Trophoblast cell (in vitro differentiated cells and primary cell): ENCODE data around the gene NAP1L5.

Experiments used
- DNase-seq, 2 donors: peaks; one replicate each; pipeline ENCODE4 v3.0.0-alpha.2; 2016
- H2AFZ ChIP-seq: 2 replicates; pipeline ENCODE4 v1.6.1; 2013; ENCODE audit warnings: low read length, moderate library complexity, mild to moderate bottlenecking; ENCODE audit not compliant: insufficient read depth, poor library complexity
- H2AK5ac ChIP-seq: 2 replicates; pipeline ENCODE4 v1.6.1; 2013; ENCODE audit warnings: mild to moderate bottlenecking, low read length
- H2BK120ac ChIP-seq: 2 replicates; pipeline ENCODE4 v1.6.1; 2013; ENCODE audit warnings: low read length, mild to moderate bottlenecking, moderate library complexity; ENCODE audit not compliant: insufficient read depth, poor library complexity
- H2BK12ac ChIP-seq: 2 replicates; pipeline ENCODE4 v1.6.1; 2013; ENCODE audit warnings: mild to moderate bottlenecking, low read length, moderate library complexity
- H2BK5ac ChIP-seq: 2 replicates; pipeline ENCODE4 v1.6.1; 2013; ENCODE audit warnings: low read length, low read depth, moderate library complexity, mild to moderate bottlenecking; ENCODE audit not compliant: poor library complexity
- H3K14ac ChIP-seq: 2 replicates; pipeline ENCODE4 v1.6.1; 2013; ENCODE audit warnings: mild to moderate bottlenecking, low read length
- H3K18ac ChIP-seq: 2 replicates; pipeline ENCODE4 v1.6.1; 2013; ENCODE audit warnings: mild to moderate bottlenecking, low read length
- H3K23ac ChIP-seq: 2 replicates; pipeline ENCODE4 v1.6.1; 2013; ENCODE audit warnings: low read length
- H3K27ac ChIP-seq: 2 replicates; pipeline ENCODE4 v1.5.1; 2013; ENCODE audit warnings: low read depth, mild to moderate bottlenecking, inconsistent platforms, low read length, moderate library complexity
- H3K27me3 ChIP-seq: 2 replicates; pipeline ENCODE4 v1.6.1; 2013; ENCODE audit warnings: inconsistent platforms, mild to moderate bottlenecking, low read length, moderate library complexity; ENCODE audit not compliant: insufficient read depth
- H3K36me3 ChIP-seq, 2 experiments: 1 replicate in 1 of 2; 2 replicates in 1 of 2; pipeline ENCODE4 v1.6.1; 2013; ENCODE audit warnings: low read length in 2 of 2, mild to moderate bottlenecking in 2 of 2, moderate library complexity in 1 of 2; ENCODE audit not compliant: insufficient read depth in 2 of 2, control insufficient read depth in 1 of 2
- H3K4ac ChIP-seq: 2 replicates; pipeline ENCODE4 v1.6.1; 2013; ENCODE audit warnings: low read depth, mild to moderate bottlenecking, low read length, moderate library complexity
- H3K4me1 ChIP-seq, 2 experiments: 1 replicate in 1 of 2; 2 replicates in 1 of 2; pipeline ENCODE4 v1.6.1; 2013; ENCODE audit warnings: low read length in 2 of 2, mild to moderate bottlenecking in 2 of 2, moderate library complexity in 1 of 2; ENCODE audit not compliant: insufficient read depth in 2 of 2, control insufficient read depth in 1 of 2
- H3K4me2 ChIP-seq: 2 replicates; pipeline ENCODE4 v1.6.1; 2013; ENCODE audit warnings: inconsistent platforms, mild to moderate bottlenecking, low read length, moderate library complexity
- H3K4me3 ChIP-seq: 2 replicates; pipeline ENCODE4 v1.5.1; 2013; ENCODE audit warnings: mild to moderate bottlenecking, low read depth, low read length, inconsistent platforms
- H3K79me1 ChIP-seq: one replicate; pipeline ENCODE4 v1.6.1; 2013; ENCODE audit warnings: low read length
- H3K79me2 ChIP-seq: 2 replicates; pipeline ENCODE4 v1.6.1; 2013; ENCODE audit warnings: low read length, mild to moderate bottlenecking; ENCODE audit not compliant: control insufficient read depth, insufficient read depth, poor library complexity
- H3K9ac ChIP-seq: 2 replicates; pipeline ENCODE4 v1.6.1; 2013; ENCODE audit warnings: mild to moderate bottlenecking, low read length
- H3K9me3 ChIP-seq: 2 replicates; pipeline ENCODE4 v1.6.1; 2013; ENCODE audit warnings: low read depth, mild to moderate bottlenecking, control low read depth, inconsistent platforms, low read length; ENCODE audit not compliant: insufficient read depth
- H4K12ac ChIP-seq: 2 replicates; pipeline ENCODE4 v1.6.1; 2013; ENCODE audit warnings: low read depth, mild to moderate bottlenecking, low read length, moderate library complexity
- H4K8ac ChIP-seq: 2 replicates; pipeline ENCODE4 v1.6.1; 2013; ENCODE audit warnings: low read depth, mild to moderate bottlenecking, low read length, moderate library complexity
- H4K91ac ChIP-seq: one replicate; pipeline ENCODE4 v1.6.1; 2013; ENCODE audit warnings: low read depth, mild to moderate bottlenecking, low read length, moderate library complexity
- WGBS: extraction: QIAGEN DNeasy Blood & Tissue Kit; methylation state at CpG from one replicate; pipeline ENCODE4 v1.1.7; 2013; ENCODE audit warnings: missing lambda C conversion rate; ENCODE audit not compliant: insufficient read length, insufficient coverage; ENCODE audit errors: extremely low coverage; 5-methylcytosine and 5-hydroxymethylcytosine counted together

NAP1L5 gene

DNA sequence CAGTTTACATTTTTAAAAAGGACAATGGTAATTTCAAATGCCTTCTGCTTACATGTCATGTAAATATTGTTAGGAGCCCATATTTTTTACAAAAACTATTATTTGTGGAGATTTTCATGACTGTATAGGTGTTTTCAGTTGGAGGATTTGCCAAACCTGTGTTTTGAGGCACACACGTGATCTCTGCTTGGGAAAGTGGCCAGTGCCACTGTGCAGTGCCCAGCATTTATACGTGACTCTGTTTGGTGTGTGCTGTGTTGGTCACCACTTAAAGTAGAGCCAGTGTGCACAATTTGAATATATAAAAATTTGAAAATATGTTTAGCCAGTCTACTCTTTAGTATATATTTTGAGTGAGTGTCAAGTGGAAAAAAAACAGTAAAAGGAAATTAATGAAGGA, 26.8 kb upstream of the NAP1L5 start:
- H4K8ac ChIP-seq: no peak overlapping the region
- no peaks in the 10 kb centered on the region for H3K9me3 ChIP-seq
- no peak overlapping the region for H3K23ac ChIP-seq
- H3K79me2 ChIP-seq: no peaks in the 10 kb centered on the region
- H3K9ac ChIP-seq: no peak overlapping the region
- no peaks in the 10 kb centered on the region for H3K27me3 ChIP-seq
- no peak overlapping the region for H2BK120ac ChIP-seq
- H3K79me1 ChIP-seq: no peaks in the 10 kb centered on the region
- H3K14ac ChIP-seq: no peak overlapping the region
- no CpG with 5 or more reads among the region's 2 CpGs for WGBS
- no peak overlapping the region for H2BK5ac ChIP-seq
- H3K18ac ChIP-seq: no peak overlapping the region
- no peak overlapping the region for H2AK5ac ChIP-seq
- H3K4ac ChIP-seq: no peak overlapping the region
- H4K12ac ChIP-seq: no peak overlapping the region
- no peak for DNase-seq
- peaks cover 5 to 9% of the 10 kb centered on the region in 2 experiments for H3K36me3 ChIP-seq
- no peak overlapping the region for H3K4me3 ChIP-seq
- H3K4me1 ChIP-seq: no peaks in the 10 kb centered on the region
- H3K4me2 ChIP-seq: no peak overlapping the region
- H3K27ac ChIP-seq: no peak overlapping the region
- no peak overlapping the region for H2AFZ ChIP-seq
- H4K91ac ChIP-seq: no peak overlapping the region
- H2BK12ac ChIP-seq: no peak overlapping the region

DNA sequence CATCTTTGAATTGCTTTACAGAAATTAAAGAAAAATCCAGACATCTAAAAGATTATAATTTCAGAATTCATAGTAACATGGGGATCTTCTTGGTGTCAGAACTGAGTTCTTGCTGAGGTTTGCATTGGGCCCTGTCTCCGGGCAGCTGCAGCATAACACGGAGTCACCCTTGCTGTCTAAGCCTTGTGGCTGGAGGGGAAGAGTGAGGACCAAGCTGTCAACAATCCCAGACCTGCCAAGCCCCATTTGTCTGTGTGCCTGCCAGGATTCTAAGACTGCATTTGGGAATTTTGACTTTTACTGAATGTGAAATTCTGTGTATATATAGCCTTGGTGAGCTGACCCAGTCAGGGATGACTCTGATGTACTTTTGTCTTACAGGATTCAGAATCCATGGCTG, 25.2 kb upstream of the NAP1L5 start:
- Histone ChIP-seq H2BK12ac (no peak overlapping the region), H3K4me3 (no peak overlapping the region), H3K4me2 (no peak overlapping the region), H3K36me3 (peaks cover 2 to 5% of the 10 kb centered on the region in 2 experiments), H3K27ac (no peak overlapping the region), H2AFZ (no peak overlapping the region), H2BK120ac (no peak overlapping the region), H3K9me3 (no peaks in the 10 kb centered on the region), H3K18ac (no peak overlapping the region), H2BK5ac (no peak overlapping the region), H3K4ac (no peak overlapping the region), H3K9ac (no peak overlapping the region), H3K27me3 (no peaks in the 10 kb centered on the region), H4K91ac (no peak overlapping the region), H3K14ac (no peak overlapping the region), H2AK5ac (no peak overlapping the region), H3K79me1 (no peaks in the 10 kb centered on the region), H4K12ac (no peak overlapping the region), H3K79me2 (no peaks in the 10 kb centered on the region), H3K23ac (no peak overlapping the region), H4K8ac (no peak overlapping the region), H3K4me1 (no peaks in the 10 kb centered on the region)
- no CpG with 5 or more reads among the region's 2 CpGs for WGBS
- DNase-seq: no peak

DNA sequence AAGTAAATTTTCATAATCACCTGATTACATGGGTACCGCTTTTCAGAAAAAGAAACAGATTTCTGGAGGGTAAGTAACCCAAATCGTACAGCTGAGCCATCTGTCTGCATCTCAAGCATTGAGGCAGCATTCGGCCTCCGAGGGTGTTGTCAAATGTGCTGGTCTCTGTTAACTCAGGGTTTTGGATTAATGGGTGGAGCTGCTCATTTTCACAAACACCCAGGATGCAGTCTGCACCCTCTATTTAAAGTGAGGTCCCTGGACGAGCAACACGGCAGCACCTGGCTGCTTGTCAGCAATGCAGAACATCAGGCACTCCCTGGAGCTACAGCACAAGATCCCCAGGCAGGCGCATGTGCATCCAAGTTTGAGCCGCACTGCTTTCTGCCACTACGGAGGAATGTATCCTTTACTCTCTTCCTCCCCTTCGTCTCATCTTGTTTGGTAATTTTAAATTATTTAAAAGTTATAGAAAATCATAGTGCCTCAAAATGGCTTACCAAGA, 24.7 kb upstream of the NAP1L5 start:
- H3K9ac ChIP-seq: no peak overlapping the region
- no peaks in the 10 kb centered on the region for H3K9me3 ChIP-seq
- no peak overlapping the region for H3K14ac ChIP-seq
- no peaks in the 10 kb centered on the region for H3K27me3 ChIP-seq
- H2BK120ac ChIP-seq: no peak overlapping the region
- H2BK12ac ChIP-seq: no peak overlapping the region
- no peak overlapping the region for H2BK5ac ChIP-seq
- H3K79me1 ChIP-seq: no peaks in the 10 kb centered on the region
- H4K8ac ChIP-seq: no peak overlapping the region
- no peak overlapping the region for H3K23ac ChIP-seq
- DNase-seq: no peak
- H3K4ac ChIP-seq: no peak overlapping the region
- no peak overlapping the region for H2AFZ ChIP-seq
- no peak overlapping the region for H3K4me3 ChIP-seq
- no peaks in the 10 kb centered on the region for H3K79me2 ChIP-seq
- no peak overlapping the region for H3K27ac ChIP-seq
- no peak overlapping the region for H4K12ac ChIP-seq
- no CpG with 5 or more reads among the region's 10 CpGs for WGBS
- H3K36me3 ChIP-seq: peaks cover 0 to 2% of the 10 kb centered on the region in 2 experiments
- no peak overlapping the region for H3K4me2 ChIP-seq
- H3K18ac ChIP-seq: no peak overlapping the region
- H4K91ac ChIP-seq: no peak overlapping the region
- no peak overlapping the region for H2AK5ac ChIP-seq
- H3K4me1 ChIP-seq: no peaks in the 10 kb centered on the region

DNA sequence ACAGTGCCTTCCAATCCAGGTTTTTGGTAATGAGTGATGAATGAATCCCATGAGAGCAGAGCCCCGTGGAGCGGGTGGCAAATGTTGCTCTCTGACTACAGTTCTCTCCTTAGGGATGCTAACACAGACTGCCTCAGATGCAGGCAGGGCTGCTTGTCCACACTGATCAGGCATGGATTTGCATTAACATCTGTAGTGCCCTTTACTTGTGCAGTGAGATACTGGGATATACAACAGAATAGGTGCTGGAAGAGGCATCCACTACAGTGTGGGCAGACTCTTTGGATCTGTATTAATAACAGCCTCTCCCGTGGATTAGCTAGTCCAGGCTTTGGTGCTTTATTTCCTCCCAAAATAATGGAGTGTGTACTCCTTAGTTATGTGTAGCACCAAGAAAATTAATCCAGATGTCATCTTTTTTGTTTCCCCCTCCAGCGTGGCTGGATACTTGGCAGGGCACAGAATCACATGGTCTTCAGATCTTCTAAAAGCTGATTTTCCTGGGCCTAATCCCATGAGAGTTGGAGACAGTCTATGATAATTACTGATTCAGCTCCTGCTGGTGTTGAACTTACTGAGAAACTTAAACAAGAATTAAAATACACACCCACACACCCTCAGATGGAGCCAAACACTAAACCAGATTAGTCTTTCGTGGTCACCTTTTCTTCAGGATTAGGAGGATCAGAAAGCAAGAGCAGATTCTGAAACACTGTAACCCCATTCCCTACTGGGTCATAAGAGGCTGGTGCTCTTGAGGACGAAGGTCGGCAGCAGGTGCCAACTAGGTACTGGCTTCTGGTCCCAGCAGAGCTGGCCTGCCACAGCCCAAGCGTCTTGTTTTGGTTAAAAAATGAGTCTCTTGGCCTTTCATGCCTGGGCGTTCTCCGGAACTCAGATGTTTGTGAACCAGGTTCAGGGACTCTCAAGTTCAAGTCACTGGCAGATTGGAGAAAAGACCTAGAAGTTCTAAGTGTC, 23.1 kb upstream of the NAP1L5 start:
- H3K27me3 ChIP-seq: no peaks in the 10 kb centered on the region
- no peak overlapping the region for H3K9ac ChIP-seq
- H3K18ac ChIP-seq: no peak overlapping the region
- H3K4me2 ChIP-seq: no peak overlapping the region
- H4K8ac ChIP-seq: no peak overlapping the region
- no peak overlapping the region for H3K4ac ChIP-seq
- H3K4me3 ChIP-seq: no peak overlapping the region
- H3K36me3 ChIP-seq: no peaks in the 10 kb centered on the region
- no peak overlapping the region for H3K27ac ChIP-seq
- H2BK120ac ChIP-seq: no peak overlapping the region
- no peak for DNase-seq
- H3K14ac ChIP-seq: no peak overlapping the region
- H2BK12ac ChIP-seq: no peak overlapping the region
- H3K9me3 ChIP-seq: no peaks in the 10 kb centered on the region
- H2AK5ac ChIP-seq: no peak overlapping the region
- H3K79me1 ChIP-seq: no peaks in the 10 kb centered on the region
- no peak overlapping the region for H4K91ac ChIP-seq
- no peak overlapping the region for H3K23ac ChIP-seq
- no peak overlapping the region for H2BK5ac ChIP-seq
- H3K4me1 ChIP-seq: no peaks in the 10 kb centered on the region
- H2AFZ ChIP-seq: no peak overlapping the region
- no peaks in the 10 kb centered on the region for H3K79me2 ChIP-seq
- H4K12ac ChIP-seq: no peak overlapping the region
- WGBS: no CpG with 5 or more reads among the region's 10 CpGs
